Loucy (cell line): Measurements from ENCODE around the gene RAB27A.

Experiments used
- H2AFZ ChIP-seq: fragments of 200-600 bp; sonication (generic); 2 replicates; pipeline ENCODE4 v1.6.0; 2016; ENCODE audit warnings: antibody characterized with exemption, mild to moderate bottlenecking, low read length, moderate library complexity
- H3F3A ChIP-seq: fragments of 200-600 bp; 2 replicates; pipeline ENCODE4 v1.6.0; 2016; ENCODE audit warnings: antibody characterized with exemption, low read depth, mild to moderate bottlenecking
- H3K27me3 ChIP-seq: fragments of 200-600 bp; sonication (generic); 2 replicates; pipeline ENCODE4 v1.6.1; 2014; ENCODE audit warnings: low read length, mild to moderate bottlenecking; ENCODE audit not compliant: insufficient read depth, poor library complexity, severe bottlenecking
- H3K36me3 ChIP-seq: fragments of 200-600 bp; sonication (generic); 2 replicates; pipeline ENCODE4 v1.6.1; 2016; ENCODE audit warnings: low read length; ENCODE audit not compliant: insufficient read depth
- H3K4me1 ChIP-seq: fragments of 200-600 bp; sonication (generic); 2 replicates; pipeline ENCODE4 v1.5.1; 2014; ENCODE audit warnings: low read length, mild to moderate bottlenecking; ENCODE audit not compliant: insufficient read depth, poor library complexity, severe bottlenecking
- H3K4me2 ChIP-seq: fragments of 200-600 bp; sonication (generic); 2 replicates; pipeline ENCODE4 v1.6.0; 2014; ENCODE audit warnings: antibody characterized with exemption, low read length, low read depth, mild to moderate bottlenecking; ENCODE audit not compliant: poor library complexity, severe bottlenecking
- H3K4me3 ChIP-seq: fragments of 200-600 bp; sonication (generic); 2 replicates; pipeline ENCODE4 v1.5.1; 2014; ENCODE audit warnings: low read length, mild to moderate bottlenecking, mixed read lengths; ENCODE audit not compliant: poor library complexity, severe bottlenecking
- H3K79me2 ChIP-seq: fragments of 200-600 bp; sonication (generic); 2 replicates; pipeline ENCODE4 v1.6.1; 2014; ENCODE audit warnings: low read length; ENCODE audit not compliant: insufficient read depth
- H3K9ac ChIP-seq: fragments of 200-600 bp; sonication (generic); 2 replicates; pipeline ENCODE4 v1.6.0; 2014; ENCODE audit warnings: mild to moderate bottlenecking, low read depth, low read length, moderate library complexity; ENCODE audit not compliant: poor library complexity, severe bottlenecking
- H3K9me2 ChIP-seq: fragments of 200-600 bp; sonication (generic); replicated peaks from 2 replicates; pipeline ENCODE4 v1.6.1; 2016; ENCODE audit warnings: low read depth, low read length, mixed read lengths
- H3K9me3 ChIP-seq: fragments of 200-600 bp; sonication (generic); 2 replicates; pipeline ENCODE4 v1.6.1; 2014; ENCODE audit warnings: mild to moderate bottlenecking, antibody characterized with exemption, low read length, low read depth; ENCODE audit not compliant: insufficient read depth
- H4K20me1 ChIP-seq: fragments of 200-600 bp; sonication (generic); 2 replicates; pipeline ENCODE4 v1.6.0; 2014; ENCODE audit warnings: antibody characterized with exemption, low read length, mild to moderate bottlenecking; ENCODE audit not compliant: insufficient read depth, poor library complexity, severe bottlenecking
- CTCF ChIP-seq: fragments of 200-600 bp; sonication (generic); conservative IDR thresholded peaks from 2 replicates; pipeline ENCODE4 v1.5.1; 2014; ENCODE audit warnings: mild to moderate bottlenecking, antibody characterized with exemption, low read length
- EZH2phosphoT487 ChIP-seq: fragments of 200-600 bp; IDR thresholded peaks from 2 replicates; pipeline ENCODE4 v1.6.1; 2018; ENCODE audit warnings: antibody characterized with exemption, mild to moderate bottlenecking, moderate library complexity, borderline replicate concordance

The RAB27A gene

GRCh38 chr15:55168350-55168974, 121.2 kb downstream of the RAB27A start:
- no peak overlapping the region for H2AFZ ChIP-seq
- no peaks in the 10 kb centered on the region for H3K9me3 ChIP-seq
- H3K79me2 ChIP-seq = no peaks in the 10 kb centered on the region
- no peak overlapping the region for H3K9ac ChIP-seq
- TF ChIP-seq EZH2phosphoT487 = no peak
- TF ChIP-seq CTCF = peak; percentile 95
- no peak overlapping the region for H3K4me2 ChIP-seq
- no peaks in the 10 kb centered on the region for H3K27me3 ChIP-seq
- H3F3A ChIP-seq = no peaks in the 10 kb centered on the region
- H3K36me3 ChIP-seq = no peaks in the 10 kb centered on the region
- no peaks in the 10 kb centered on the region for H3K4me1 ChIP-seq
- no peaks in the 10 kb centered on the region for H3K9me2 ChIP-seq
- H4K20me1 ChIP-seq = no peaks in the 10 kb centered on the region
- H3K4me3 ChIP-seq = no peak overlapping the region

GRCh38 chr15:55164284-55164683, 125.3 kb downstream of the RAB27A start:
- Histone ChIP-seq H3K9me2 (no peaks in the 10 kb centered on the region), H4K20me1 (no peaks in the 10 kb centered on the region), H3K36me3 (no peaks in the 10 kb centered on the region), H3F3A (no peaks in the 10 kb centered on the region), H2AFZ (no peak overlapping the region), H3K27me3 (no peaks in the 10 kb centered on the region), H3K9me3 (no peaks in the 10 kb centered on the region), H3K4me2 (no peak overlapping the region), H3K79me2 (no peaks in the 10 kb centered on the region), H3K4me1 (no peaks in the 10 kb centered on the region), H3K9ac (no peak overlapping the region), H3K4me3 (no peak overlapping the region)
- TF ChIP-seq EZH2phosphoT487 = no peak
- no peak for TF ChIP-seq CTCF
